SK-N-SH (cell line): ENCODE measurements around the gene DGKI. TPM values are rescaled to one million over a fixed set of nuclear protein-coding genes. Genes with fewer than 3 reads are reported as not detected.
A peak's percentile ranks its signal among the peaks of the same experiment; 100 is the strongest.

Experiments used
- CTCF ChIA-PET: fragments of 300-600, 350-600 bp; formaldehyde crosslinking; extraction: SDS; loops from one replicate; lab custom pipeline; 2021; lab: Yijun Ruan, JAX
- POLR2A ChIA-PET: fragments of 350-600 bp; sonication (Branson Sonifier 250); formaldehyde crosslinking; extraction: SDS; loops from one replicate; lab custom pipeline; 2020; ENCODE audit warnings: antibody characterized with exemption, inconsistent platforms; lab: Yijun Ruan, JAX
- DNase-seq: peaks from one replicate; pipeline ENCODE4 v3.0.0; 2012
- H2AFZ ChIP-seq: fragments of 200-600 bp; sonication (generic); 2 replicates; pipeline ENCODE4 v1.8.1; 2016; ENCODE audit warnings: antibody characterized with exemption, mild to moderate bottlenecking, low read depth
- H3F3A ChIP-seq: fragments of 200-600 bp; sonication (generic); replicated peaks from 2 replicates; pipeline ENCODE3; 2016; ENCODE audit warnings: antibody characterized with exemption, mild to moderate bottlenecking; ENCODE audit not compliant: insufficient read depth
- H3K27ac ChIP-seq, 2 experiments: fragments of 200-500 bp in 1 of 2; fragments of 200-600 bp in 1 of 2; sonication (Bioruptor generic) in 1 of 2; sonication (generic), shearing (Covaris generic) in 1 of 2; 2 replicates each; pipeline versions ENCODE4 v1.5.1 to v1.6.1; 2014 to 2016; ENCODE audit warnings: low read depth in 2 of 2, inconsistent platforms in 1 of 2, low read length in 1 of 2, mild to moderate bottlenecking in 1 of 2, mixed read lengths in 1 of 2
- H3K27me3 ChIP-seq: fragments of 200-600 bp; sonication (generic), shearing (Covaris generic); 2 replicates; pipeline ENCODE4 v1.6.1; 2016; ENCODE audit warnings: mixed run types; ENCODE audit not compliant: insufficient read depth
- H3K36me3 ChIP-seq, 2 experiments: fragments of 200-500 bp in 1 of 2; fragments of 200-600 bp in 1 of 2; sonication (Bioruptor generic) in 1 of 2; sonication (generic) in 1 of 2; replicated peaks in 1 of 2; 2 replicates each; pipeline versions ENCODE3 to v1.5.1; 2014 to 2016; ENCODE audit warnings: low read length in 1 of 2, mild to moderate bottlenecking in 1 of 2; ENCODE audit not compliant: insufficient read depth in 2 of 2, control insufficient read depth in 1 of 2
- H3K4me1 ChIP-seq, 2 experiments: fragments of 200-500 bp in 1 of 2; fragments of 200-600 bp in 1 of 2; sonication (Bioruptor generic) in 1 of 2; sonication (generic), shearing (Covaris generic) in 1 of 2; 2 replicates each; pipeline versions ENCODE4 v1.5.1 to v1.6.1; 2014 to 2016; ENCODE audit warnings: low read depth in 1 of 2, low read length in 1 of 2, mixed run types in 1 of 2; ENCODE audit not compliant: insufficient read depth in 2 of 2, control insufficient read depth in 1 of 2
- H3K4me2 ChIP-seq: fragments of 200-600 bp; sonication (generic), shearing (Covaris generic); 2 replicates; pipeline ENCODE4 v1.6.1; 2017; ENCODE audit warnings: mixed run types
- H3K4me3 ChIP-seq, 2 experiments: fragments of 200-500 bp in 1 of 2; fragments of 200-600 bp in 1 of 2; sonication (Bioruptor generic) in 1 of 2; sonication (generic), shearing (Covaris generic) in 1 of 2; 2 replicates each; pipeline versions ENCODE4 v1.5.1 to v1.8.1; 2014 to 2016; ENCODE audit warnings: low read depth in 2 of 2, inconsistent platforms in 1 of 2, low read length in 1 of 2, mild to moderate bottlenecking in 1 of 2, mixed read lengths in 1 of 2, moderate library complexity in 1 of 2
- H3K79me2 ChIP-seq: fragments of 200-600 bp; sonication (generic); 2 replicates; pipeline ENCODE4 v1.8.1; 2017; ENCODE audit warnings: mild to moderate bottlenecking; ENCODE audit not compliant: insufficient read depth
- H3K9ac ChIP-seq: fragments of 200-600 bp; sonication (generic); 2 replicates; pipeline ENCODE4 v1.6.1; 2017; ENCODE audit warnings: mixed run types
- H3K9me2 ChIP-seq: fragments of 200-600 bp; sonication (generic); 2 replicates; pipeline ENCODE4 v1.6.1; 2017; ENCODE audit warnings: mixed run types
- H3K9me3 ChIP-seq: fragments of 200-600 bp; sonication (generic); 2 replicates; pipeline ENCODE4 v1.6.1; 2017; ENCODE audit warnings: mixed run types, mild to moderate bottlenecking, moderate library complexity
- H4K20me1 ChIP-seq: fragments of 200-600 bp; sonication (generic); 2 replicates; pipeline ENCODE4 v1.6.1; 2017; ENCODE audit warnings: mild to moderate bottlenecking, mixed run types; ENCODE audit not compliant: insufficient read depth
- CHD2 ChIP-seq: fragments of 150-350 bp; IDR thresholded peaks from 2 replicates; pipeline ENCODE4 v1.6.1; 2018; ENCODE audit warnings: low read length; ENCODE audit not compliant: partially characterized antibody
- EP300 ChIP-seq, 2 experiments: IDR thresholded peaks; 2 replicates each; pipeline versions ENCODE4 v1.4.0 to v1.6.1; 2012; ENCODE audit warnings: borderline replicate concordance in 1 of 2, low read depth in 1 of 2, low read length in 1 of 2
- EZH2phosphoT487 ChIP-seq: fragments of 200-600 bp; sonication (generic); IDR thresholded peaks from 2 replicates; pipeline ENCODE4 v1.6.1; 2017; ENCODE audit warnings: low read depth, mixed run types, mild to moderate bottlenecking, antibody characterized with exemption, moderate library complexity, borderline replicate concordance
- POLR2AphosphoS5 ChIP-seq: IDR thresholded peaks from 2 replicates; pipeline ENCODE4 v1.6.1; 2012; ENCODE audit warnings: low read depth, low read length
- RAD21 ChIP-seq: IDR thresholded peaks from 2 replicates; pipeline ENCODE4 v1.6.1; 2012; ENCODE audit warnings: mild to moderate bottlenecking, low read length
- SIN3A ChIP-seq: IDR thresholded peaks from 2 replicates; pipeline ENCODE4 v1.6.1; 2012; ENCODE audit warnings: low read depth, mild to moderate bottlenecking, low read length, moderate library complexity, borderline replicate concordance
- TEAD4 ChIP-seq: IDR thresholded peaks from 2 replicates; pipeline ENCODE4 v1.4.0; 2012; ENCODE audit warnings: mild to moderate bottlenecking, borderline replicate concordance; ENCODE audit not compliant: insufficient read depth
- USF1 ChIP-seq: IDR thresholded peaks from 2 replicates; pipeline ENCODE4 v1.4.0; 2012; ENCODE audit warnings: low read depth, borderline replicate concordance
- YY1 ChIP-seq: IDR thresholded peaks from 2 replicates; pipeline ENCODE4 v1.4.0; 2012; ENCODE audit warnings: low read depth, mild to moderate bottlenecking
- WGBS: methylation state at CpG from one replicate; pipeline ENCODE4 v1.1.6; 2017; ENCODE audit warnings: low lambda C conversion rate; 5-methylcytosine and 5-hydroxymethylcytosine counted together
- polyA plus RNA-seq, 3 experiments: library from polyadenylated mRNA; depleted of rRNA; stranded (reverse); fragments of >200 nt; gene quantifications; 2 replicates each; pipeline ENCODE4 v1.2.3, GENCODE V29; 2012
- TF ChIP-seq, protein P1 (sequence below): fragments of 200-600 bp; sonication (generic); IDR thresholded peaks from 2 replicates; pipeline ENCODE4 v1.6.1; 2017; ENCODE audit warnings: antibody characterized with exemption, mild to moderate bottlenecking, moderate library complexity
- TF ChIP-seq, protein P2 (sequence below): fragments of 150-350 bp; IDR thresholded peaks from 2 replicates; pipeline ENCODE4 v1.6.1; 2016; ENCODE audit warnings: mild to moderate bottlenecking, low read depth, low read length
- TF ChIP-seq, protein P3 (sequence below): IDR thresholded peaks from 2 replicates; pipeline ENCODE4 v1.6.1; 2012; ENCODE audit warnings: mild to moderate bottlenecking, low read depth, low read length, moderate library complexity
- TF ChIP-seq, protein P4 (sequence below): fragments of 150-350 bp; IDR thresholded peaks from 2 replicates; pipeline ENCODE4 v1.6.1; 2017; ENCODE audit warnings: antibody characterized with exemption, low read length, low read depth, borderline replicate concordance
- TF ChIP-seq, protein P5 (sequence below): IDR thresholded peaks from 2 replicates; pipeline ENCODE4 v1.4.0; 2012; ENCODE audit warnings: low read depth

The DGKI gene
- polyA plus RNA-seq, 1 of the 3 experiments (the other 2 are of a cell fraction) = 1.3 TPM

DNA sequence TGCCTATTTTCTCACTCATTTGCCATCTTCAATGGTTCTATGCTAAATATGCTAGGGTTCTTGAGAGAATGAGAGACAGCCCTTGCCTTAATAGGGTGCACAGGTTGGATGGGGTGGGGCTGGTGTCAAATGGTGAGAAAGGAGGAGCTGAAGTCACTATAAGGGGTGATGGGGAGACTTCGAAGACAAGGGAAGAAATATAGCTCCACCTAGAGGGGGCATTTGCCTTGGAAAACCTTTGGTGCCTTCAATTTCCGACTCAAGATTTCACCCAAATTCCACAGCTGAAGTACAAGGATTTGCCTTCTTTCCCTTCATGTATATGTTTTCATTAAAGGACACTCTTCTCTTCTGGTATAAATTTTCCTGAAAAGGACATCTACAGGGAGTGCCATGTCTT, 508.9 kb downstream of the DGKI start:
- Histone ChIP-seq H2AFZ (no peak overlapping the region), H3K27me3 (no peaks in the 10 kb centered on the region), H3K36me3 (no peaks in the 10 kb centered on the region), H3K9me3 (no peaks in the 10 kb centered on the region), H3K4me1 (peaks cover 0 to 2% of the 10 kb centered on the region in 2 experiments; a peak in 2 of 4 replicates), H3K4me3 (no peak overlapping the region), H3F3A (no peaks in the 10 kb centered on the region), H4K20me1 (no peaks in the 10 kb centered on the region), H3K9me2 (no peaks in the 10 kb centered on the region), H3K9ac (no peak overlapping the region), H3K79me2 (no peaks in the 10 kb centered on the region), H3K27ac (no peak overlapping the region)
- CTCF ChIA-PET = interaction anchor here (0.6 to 2.9 kb wide), 4 partner anchors 11 to 169 kb away, joined by 3 to 13 read pairs (median 4); no protein-coding TSS in a partner anchor
- WGBS = 73% methylated on average over 2 of the region's 2 CpGs
- no peak for DNase-seq
- POLR2A ChIA-PET = no interaction called here
- TF ChIP-seq POLR2AphosphoS5 (no peak), USF1 (no peak), YY1 (no peak), EZH2phosphoT487 (no peak), SIN3A (no peak), CHD2 (no peak), EP300 (IDR thresholded peaks at IDR 0.05; ENCODE audit: borderline replicate concordance in 1 of 2, low read depth in 1 of 2, low read length in 1 of 2) (no peak), TEAD4 (no peak), RAD21 (peak; percentile 23)
- TF ChIP-seq, protein P1, sequence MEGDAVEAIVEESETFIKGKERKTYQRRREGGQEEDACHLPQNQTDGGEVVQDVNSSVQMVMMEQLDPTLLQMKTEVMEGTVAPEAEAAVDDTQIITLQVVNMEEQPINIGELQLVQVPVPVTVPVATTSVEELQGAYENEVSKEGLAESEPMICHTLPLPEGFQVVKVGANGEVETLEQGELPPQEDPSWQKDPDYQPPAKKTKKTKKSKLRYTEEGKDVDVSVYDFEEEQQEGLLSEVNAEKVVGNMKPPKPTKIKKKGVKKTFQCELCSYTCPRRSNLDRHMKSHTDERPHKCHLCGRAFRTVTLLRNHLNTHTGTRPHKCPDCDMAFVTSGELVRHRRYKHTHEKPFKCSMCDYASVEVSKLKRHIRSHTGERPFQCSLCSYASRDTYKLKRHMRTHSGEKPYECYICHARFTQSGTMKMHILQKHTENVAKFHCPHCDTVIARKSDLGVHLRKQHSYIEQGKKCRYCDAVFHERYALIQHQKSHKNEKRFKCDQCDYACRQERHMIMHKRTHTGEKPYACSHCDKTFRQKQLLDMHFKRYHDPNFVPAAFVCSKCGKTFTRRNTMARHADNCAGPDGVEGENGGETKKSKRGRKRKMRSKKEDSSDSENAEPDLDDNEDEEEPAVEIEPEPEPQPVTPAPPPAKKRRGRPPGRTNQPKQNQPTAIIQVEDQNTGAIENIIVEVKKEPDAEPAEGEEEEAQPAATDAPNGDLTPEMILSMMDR = 0 out of 2 replicates have a peak, but pooled peaks have one; percentile 15
- TF ChIP-seq, protein P2, sequence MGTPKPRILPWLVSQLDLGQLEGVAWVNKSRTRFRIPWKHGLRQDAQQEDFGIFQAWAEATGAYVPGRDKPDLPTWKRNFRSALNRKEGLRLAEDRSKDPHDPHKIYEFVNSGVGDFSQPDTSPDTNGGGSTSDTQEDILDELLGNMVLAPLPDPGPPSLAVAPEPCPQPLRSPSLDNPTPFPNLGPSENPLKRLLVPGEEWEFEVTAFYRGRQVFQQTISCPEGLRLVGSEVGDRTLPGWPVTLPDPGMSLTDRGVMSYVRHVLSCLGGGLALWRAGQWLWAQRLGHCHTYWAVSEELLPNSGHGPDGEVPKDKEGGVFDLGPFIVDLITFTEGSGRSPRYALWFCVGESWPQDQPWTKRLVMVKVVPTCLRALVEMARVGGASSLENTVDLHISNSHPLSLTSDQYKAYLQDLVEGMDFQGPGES = no peak
- TF ChIP-seq, protein P3, sequence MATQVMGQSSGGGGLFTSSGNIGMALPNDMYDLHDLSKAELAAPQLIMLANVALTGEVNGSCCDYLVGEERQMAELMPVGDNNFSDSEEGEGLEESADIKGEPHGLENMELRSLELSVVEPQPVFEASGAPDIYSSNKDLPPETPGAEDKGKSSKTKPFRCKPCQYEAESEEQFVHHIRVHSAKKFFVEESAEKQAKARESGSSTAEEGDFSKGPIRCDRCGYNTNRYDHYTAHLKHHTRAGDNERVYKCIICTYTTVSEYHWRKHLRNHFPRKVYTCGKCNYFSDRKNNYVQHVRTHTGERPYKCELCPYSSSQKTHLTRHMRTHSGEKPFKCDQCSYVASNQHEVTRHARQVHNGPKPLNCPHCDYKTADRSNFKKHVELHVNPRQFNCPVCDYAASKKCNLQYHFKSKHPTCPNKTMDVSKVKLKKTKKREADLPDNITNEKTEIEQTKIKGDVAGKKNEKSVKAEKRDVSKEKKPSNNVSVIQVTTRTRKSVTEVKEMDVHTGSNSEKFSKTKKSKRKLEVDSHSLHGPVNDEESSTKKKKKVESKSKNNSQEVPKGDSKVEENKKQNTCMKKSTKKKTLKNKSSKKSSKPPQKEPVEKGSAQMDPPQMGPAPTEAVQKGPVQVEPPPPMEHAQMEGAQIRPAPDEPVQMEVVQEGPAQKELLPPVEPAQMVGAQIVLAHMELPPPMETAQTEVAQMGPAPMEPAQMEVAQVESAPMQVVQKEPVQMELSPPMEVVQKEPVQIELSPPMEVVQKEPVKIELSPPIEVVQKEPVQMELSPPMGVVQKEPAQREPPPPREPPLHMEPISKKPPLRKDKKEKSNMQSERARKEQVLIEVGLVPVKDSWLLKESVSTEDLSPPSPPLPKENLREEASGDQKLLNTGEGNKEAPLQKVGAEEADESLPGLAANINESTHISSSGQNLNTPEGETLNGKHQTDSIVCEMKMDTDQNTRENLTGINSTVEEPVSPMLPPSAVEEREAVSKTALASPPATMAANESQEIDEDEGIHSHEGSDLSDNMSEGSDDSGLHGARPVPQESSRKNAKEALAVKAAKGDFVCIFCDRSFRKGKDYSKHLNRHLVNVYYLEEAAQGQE = no peak
- TF ChIP-seq, protein P4, sequence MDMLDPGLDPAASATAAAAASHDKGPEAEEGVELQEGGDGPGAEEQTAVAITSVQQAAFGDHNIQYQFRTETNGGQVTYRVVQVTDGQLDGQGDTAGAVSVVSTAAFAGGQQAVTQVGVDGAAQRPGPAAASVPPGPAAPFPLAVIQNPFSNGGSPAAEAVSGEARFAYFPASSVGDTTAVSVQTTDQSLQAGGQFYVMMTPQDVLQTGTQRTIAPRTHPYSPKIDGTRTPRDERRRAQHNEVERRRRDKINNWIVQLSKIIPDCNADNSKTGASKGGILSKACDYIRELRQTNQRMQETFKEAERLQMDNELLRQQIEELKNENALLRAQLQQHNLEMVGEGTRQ = no peak
- TF ChIP-seq, protein P5, sequence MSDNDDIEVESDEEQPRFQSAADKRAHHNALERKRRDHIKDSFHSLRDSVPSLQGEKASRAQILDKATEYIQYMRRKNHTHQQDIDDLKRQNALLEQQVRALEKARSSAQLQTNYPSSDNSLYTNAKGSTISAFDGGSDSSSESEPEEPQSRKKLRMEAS = no peak
- TF ChIP-seq, all 33 proteins: peak for 2
- no peak overlapping the region for H3K4me2 ChIP-seq
